ENCODE results near the gene PFDN2.
"Not testable (repeated sequence)": the region's sequence is repeated elsewhere in the genome, so short reads cannot be mapped to it uniquely, and the experiment has no call there.

The PFDN2 gene

GRCh38 chr1:161137881-161138280 is 20.0 kb upstream of the PFDN2 start:
- no peak for DNase-seq

DNA sequence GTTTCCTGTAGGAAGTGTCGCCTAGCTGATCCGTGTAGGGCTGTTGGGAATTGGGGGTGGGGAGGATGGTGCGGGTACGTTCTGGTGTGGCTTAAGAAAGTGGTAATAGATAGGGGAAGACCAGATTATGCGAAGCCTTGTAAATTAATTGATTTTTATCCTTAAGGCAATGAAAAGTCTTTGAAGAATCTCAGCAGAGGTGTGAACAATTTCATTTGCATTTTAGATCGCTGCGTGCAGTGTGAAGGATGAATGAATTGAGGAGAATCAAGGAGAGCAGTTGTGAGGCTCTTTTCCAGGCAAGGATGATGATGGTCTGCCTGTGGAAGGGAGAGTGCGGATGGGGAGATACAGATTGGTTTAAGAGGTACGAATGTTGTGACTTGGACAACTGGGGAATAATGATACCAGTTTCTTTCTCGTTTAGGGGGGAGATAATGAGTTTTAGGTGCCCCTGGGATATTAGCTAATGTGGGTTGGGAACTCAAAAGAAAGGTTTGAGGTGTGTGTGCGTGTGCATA is 15.4 kb upstream of the PFDN2 start:
- no peak for DNase-seq

DNA sequence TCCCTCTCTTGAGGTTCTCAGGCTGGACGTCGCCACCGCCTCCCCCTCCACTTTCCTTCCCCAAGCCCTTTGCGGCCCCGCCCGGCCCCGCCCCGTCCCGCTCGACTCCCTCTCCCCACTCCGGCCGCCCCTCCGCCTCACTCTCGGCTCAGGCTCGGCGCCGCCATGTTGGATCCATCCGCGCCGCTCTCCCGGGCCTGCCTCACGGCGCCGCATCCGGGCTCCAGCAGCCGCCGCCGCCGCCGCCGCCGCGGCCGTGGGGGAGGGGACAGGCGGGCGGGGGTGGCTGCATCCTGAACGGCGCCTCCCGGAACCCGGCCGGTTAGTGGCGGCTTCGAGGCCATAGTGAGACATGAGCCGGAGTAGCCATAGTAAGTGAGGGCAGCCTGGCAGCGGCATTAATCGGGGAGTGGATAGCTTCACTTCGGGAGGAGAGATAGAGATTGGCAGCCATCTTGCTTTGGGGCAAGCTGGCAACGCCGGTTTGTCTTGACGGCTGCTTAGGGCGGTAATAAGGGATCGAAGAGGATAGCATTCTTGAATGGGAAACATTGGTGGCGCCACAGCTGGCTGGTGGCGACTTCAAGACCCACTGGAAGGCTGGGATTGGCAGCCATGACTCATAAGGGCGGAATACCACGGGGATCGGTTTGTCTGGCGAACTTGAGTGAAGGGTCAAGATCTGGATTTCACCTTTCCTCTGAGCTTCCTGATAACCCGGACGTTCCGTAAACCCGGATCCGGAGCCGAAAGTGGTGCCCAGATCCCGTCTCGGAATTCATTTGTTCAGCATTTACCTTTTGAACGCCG is 14.8 kb upstream of the PFDN2 start, which contains the start of gene DEDD:
Gene DEDD, minus strand, starts transcription at position 258 of the 810 bp plus-strand sequence. CDS start 8,205 bp downstream, outside the sequence.
- peak; percentile 98 for DNase-seq

DNA sequence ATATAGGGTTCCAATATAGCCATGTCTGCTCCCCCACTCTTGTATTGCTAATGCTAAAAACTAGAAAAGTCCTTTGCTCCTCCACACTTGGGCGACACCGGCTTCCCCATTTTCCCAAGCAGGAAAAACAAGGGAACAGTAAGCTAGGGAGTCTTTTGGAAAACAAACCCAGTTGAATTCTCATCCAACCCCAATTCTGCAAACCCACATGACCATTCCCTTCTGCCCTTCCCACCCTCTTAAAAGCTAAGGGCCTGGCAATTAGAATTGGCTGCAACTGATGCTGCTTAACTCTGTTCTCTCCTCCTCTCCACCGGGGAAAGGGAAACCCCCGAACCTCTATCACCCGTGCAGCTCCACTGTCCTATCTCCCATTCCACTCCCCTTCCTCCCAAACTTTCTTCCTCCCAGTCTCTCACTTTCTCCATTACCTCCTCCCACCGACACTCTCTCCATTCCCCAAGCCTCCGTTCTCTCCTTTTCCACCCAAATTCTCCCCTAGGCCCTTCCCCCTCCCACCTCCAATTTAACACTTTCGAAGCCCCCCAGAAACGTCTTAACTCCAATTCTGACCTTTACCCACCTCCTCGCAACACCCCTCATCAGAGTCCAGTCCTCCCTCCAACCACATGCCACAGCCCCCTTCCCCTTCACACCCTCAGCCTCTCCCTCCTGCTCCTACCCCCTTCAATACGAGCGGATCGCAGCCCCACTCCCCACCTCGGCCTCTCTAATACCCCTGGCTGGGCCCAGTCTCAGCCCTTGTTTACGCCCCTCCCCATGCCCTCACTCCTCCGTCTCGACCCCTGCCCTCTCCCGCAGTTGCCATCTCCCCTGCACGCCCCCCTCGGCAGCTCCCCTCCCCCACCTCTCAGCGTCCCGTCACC is 13.9 kb upstream of the PFDN2 start:
- no peak for DNase-seq

DNA sequence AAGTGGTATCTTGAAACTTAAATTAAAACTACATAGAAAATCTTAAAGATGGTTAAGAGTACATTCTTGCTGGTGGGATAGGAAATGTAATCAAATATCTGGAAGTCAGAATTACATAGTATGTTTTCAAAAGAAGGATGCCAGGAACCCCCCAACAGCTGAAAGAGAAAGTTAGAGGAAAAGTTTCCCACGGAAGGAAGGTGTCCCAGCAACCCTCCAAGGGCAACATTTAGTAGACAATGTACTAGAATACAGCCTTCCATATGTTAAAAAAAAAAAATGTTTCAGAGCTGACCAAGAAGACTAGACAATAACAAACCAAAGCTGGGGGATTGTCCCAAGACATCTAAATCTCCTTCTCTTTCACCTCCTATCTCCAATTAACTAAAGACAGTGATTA is 12.4 kb upstream of the PFDN2 start:
- DNase-seq = no peak

DNA sequence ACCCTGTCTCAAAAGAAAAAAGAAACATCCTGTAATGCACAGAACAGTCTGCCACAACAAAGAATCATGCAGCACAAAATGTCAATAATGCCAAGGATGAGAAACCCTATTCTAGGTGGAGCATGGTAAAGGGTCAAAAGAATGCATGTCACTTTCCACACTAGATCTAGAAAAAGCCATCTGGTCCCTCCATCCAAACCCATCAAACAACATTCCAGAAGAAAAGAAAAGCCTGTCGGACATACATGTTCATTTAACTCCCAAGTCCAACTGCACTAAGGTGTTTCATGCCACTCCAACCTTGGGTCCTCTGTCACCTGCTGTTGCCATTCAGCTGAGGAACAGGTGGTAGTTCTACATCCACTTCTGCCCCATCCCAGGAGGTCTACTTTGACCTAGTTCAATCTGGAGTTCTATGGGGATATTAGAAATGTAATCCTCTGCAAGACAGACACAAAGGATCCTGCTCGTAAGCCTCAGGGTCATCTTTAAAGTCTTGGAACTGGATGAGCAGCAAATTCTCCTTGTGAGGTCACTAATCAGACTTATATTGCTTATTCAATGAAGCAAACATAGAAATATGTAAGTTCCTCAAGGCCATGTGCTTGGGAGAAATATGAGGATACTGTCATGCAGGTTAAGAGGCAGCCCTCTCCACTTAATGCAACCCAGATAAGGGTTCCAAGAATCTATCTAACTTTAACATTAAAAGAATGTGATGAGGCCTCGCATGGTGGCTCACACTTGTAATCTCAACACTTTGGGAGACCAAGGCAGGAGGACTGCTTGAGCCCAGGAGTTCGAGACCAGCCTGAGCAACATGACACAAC is 11.0 kb upstream of the PFDN2 start:
- no peak for DNase-seq

DNA sequence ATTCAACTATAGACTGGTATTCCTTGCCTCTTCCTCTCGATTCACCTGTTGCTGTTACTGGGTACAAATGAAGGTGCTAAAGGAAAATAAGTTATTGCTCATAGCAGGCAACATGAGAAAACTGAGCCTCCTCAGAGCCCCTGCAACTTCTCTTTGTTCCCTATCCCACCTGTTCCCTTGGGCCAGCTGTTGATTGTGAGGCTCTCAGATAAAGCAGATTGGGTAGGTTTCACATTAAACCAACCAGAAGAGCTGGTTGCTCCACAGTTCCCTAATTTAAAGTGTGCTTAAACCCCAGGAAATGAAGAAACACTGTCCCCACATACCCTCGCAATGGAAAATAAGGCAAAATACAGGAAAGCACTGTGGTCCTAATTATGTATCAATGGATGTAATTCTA is 9.8 kb upstream of the PFDN2 start:
- no peak for DNase-seq

DNA sequence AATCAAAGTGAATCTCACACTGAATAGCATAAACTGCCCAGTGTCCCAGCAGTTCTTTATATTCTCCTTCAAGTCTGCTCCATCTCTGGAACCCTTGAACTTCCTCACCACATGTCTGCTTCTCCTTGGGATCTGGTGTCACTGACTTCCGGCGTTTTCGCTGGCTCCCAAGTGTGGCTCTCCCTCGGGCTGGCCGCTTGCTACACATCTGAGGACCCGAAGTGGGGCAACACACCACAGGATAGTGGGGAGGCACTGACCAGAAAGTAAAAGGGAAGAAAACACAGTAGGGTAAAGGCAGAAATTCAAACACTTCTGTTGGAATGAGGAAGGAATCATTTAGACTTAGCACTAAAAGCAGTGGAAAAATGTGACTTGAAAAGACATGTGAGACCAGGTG is 5.1 kb upstream of the PFDN2 start:
- no peak for DNase-seq

DNA sequence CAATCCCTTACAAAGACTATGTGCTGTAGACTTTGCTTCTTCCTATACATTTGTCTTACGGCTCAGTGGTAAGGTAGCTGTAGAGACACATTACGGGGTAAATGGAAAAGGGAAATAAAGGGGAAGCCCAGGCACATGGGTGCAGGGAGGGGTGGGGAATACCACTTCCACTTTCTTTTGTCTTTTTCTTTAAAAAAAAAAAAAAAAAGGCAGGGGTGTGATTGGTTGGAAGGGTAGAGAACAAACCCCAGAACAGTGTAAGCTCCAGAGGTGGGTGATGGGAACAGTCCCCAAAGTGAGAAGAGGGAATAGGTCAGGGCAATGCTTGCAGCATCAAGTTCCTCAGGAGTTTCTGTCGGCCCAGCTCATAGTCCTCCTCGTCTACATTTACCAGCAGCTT is 4.0 kb upstream of the PFDN2 start:
- no peak for DNase-seq

DNA sequence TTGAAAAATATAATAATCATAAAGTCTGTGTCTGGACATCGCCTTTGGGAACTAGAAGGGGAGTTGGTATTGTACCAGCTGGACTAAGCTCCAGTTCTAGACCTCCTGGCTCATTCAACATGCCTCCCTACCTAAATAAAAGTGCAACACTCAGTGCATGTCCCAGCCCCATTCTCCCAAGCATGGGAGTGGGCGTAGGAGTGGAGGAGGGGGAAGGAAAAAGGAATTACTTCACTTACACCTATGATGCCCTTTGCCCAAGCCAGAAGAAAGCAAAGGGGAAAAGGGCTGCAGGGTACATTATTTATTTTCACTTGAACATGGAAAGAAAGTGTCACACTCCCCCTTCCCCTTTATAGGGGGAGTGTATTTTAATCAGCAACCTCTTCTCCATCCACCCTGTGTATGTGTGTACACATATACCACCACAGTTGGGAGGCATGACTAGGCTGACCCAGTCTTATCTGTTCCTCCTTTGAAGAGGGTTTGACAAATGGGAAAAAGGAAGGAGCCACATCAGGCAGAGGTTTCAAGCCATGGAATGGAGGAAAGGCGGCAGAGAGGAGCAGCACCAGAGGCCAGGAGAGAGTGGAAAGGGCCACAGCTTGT is 3.3 kb upstream of the PFDN2 start:
- DNase-seq = no peak

DNA sequence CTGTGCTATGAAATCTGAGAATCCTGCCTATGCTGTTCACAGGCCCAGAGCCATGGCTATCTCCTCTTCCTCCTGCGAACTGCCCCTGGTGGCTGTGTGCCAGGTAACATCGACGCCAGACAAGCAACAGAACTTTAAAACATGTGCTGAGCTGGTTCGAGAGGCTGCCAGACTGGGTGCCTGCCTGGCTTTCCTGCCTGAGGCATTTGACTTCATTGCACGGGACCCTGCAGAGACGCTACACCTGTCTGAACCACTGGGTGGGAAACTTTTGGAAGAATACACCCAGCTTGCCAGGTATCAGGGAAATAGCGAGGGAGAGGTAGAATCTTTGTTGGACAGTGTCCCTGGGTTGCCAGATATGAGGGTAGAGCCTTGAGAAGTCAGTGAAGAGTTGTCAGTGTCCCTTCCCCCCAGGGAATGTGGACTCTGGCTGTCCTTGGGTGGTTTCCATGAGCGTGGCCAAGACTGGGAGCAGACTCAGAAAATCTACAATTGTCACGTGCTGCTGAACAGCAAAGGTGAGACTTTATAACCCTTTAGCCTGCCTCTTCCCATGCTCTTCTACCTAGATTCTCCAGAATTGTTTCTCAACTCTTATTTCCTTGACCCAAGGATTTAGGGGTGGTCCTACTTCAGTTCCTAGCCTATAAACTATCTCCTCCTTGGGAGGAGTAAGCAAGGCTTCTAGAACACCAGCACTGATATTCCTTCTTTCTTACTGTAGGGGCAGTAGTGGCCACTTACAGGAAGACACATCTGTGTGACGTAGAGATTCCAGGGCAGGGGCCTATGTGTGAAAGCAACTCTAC is 1.5 kb upstream of the PFDN2 start:
- DNase-seq = peak; percentile 61

GRCh38 chr1:161115961-161116360 is 1.9 kb downstream of the PFDN2 start:
- DNase-seq = not testable (repeated sequence)

DNA sequence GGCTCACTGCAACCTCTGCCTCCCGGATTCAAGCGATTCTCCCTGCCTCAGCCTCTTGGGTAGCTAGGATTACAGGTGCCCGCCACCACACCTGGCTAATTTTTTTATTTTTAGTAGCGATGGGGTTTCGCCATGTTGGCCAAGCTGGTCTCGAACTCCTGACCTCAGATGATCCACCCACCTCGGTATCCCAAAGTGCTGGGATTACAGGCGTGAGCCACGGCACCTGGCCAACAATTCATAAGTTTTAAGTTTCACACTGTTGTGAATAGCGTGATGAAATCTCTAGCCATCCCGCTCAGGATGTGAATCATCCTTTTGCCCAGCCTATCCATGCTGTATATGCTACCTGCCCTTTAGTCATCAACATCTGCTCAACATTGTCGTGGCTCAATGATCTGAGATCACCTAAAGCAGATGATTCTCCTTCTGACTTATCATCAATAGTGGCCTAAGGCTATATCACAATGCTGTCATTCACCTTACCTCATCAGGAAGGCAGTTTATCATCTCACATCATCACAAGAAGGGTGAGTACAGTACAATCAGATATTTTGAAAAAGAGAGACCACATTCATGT is 2.6 kb downstream of the PFDN2 start:
- peak; percentile 79 for DNase-seq

DNA sequence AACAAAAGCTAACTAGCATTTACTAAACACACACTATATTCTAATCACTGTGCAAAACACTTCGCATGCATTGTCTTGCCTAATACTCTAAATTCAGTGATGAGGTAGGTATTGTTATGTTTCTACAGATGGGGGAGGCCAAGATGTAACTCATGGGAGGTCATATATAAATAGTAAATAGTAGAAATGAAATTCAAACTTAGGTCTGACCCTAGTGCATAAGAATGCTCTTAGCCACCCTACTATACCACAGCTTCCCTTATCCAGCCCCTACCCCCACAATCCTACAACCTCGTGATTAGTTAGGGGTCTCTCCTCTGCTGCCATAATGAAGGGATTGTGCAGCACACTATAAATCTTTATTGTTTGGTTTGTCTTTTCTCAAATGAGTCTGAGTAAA is 3.3 kb downstream of the PFDN2 start:
- DNase-seq = no peak

GRCh38 chr1:161113915-161114314 is 3.9 kb downstream of the PFDN2 start:
- no peak for DNase-seq

DNA sequence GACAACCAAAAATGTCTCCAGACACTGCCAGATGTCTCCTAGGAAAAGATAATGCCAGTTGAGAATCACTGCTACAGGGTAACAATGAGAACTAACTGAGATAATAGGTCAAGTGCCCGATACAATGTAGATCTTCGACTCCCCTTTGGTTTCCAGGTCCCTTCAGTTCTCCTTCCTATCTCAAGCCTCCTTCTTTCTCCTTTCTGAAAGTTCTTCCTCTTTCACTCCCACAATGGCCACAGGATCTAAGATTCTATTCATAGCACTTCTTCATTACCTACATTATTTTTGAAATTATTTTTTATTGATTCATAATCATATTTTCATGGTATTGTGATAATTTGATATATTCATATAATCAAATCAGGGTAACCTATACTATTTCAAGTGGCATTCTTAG is 6.3 kb downstream of the PFDN2 start:
- no peak for DNase-seq

DNA sequence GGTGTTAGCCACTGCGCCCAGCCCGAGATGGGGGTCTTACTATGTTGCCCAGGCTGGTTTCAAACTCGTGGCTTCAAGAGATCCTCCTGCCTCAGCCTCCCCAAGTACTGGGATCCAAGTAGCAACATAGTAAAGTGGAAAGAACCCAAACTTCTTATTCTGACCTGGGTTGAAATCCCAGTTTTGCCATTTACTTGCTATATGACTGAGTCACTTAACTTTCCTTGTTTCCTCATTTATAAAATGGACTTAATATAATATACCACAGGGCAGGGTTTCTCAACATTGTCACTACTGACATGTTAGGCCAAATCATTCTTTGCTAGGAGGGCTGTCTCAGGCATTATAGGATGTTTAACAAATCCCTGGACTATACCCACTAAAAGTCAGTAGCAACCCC is 6.7 kb downstream of the PFDN2 start:
- DNase-seq = no peak

DNA sequence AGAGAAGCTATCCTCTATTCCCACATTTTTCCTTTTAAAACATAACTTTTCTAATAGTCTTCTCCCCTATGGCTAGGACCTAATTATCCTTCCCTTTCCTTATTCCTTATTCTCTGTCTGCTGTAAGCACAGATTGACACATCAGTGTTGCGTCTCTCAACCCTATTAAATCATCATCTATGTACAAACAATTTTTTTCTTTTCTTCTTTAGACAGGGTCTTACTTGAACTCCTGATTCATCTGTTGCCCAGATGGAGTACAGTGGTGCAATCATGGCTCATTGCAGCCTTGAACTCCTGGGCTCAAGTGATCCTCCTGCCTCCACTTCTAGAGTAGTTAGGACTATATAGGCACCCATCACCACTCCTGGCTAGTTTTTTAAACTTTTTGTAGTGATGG is 11.4 kb downstream of the PFDN2 start:
- DNase-seq = no peak

- no peak for DNase-seq
Measured at GRCh38 chr1:161100556-161100955, 17.3 kb downstream of the PFDN2 start.

- DNase-seq = no peak
Measured at GRCh38 chr1:161099090-161099802, 18.6 kb downstream of the PFDN2 start.

Data from fibroblast of skin of right quadriceps (primary cell).